ENCODE results near the gene RDH5.

The RDH5 gene

GRCh38 chr12:55729819-55730818, 9.9 kb downstream of the RDH5 start:
- peak; percentile 38 to 45 for DNase-seq

GRCh38 chr12:55732288-55732687, 12.1 kb downstream of the RDH5 start:
- DNase-seq, result no peak

GRCh38 chr12:55733021-55733555, 12.9 kb downstream of the RDH5 start:
- DNase-seq, result no peak

- DNase-seq, result no peak
These were observed 13.7 kb downstream of the RDH5 start for GRCh38 chr12:55733858-55734257.

- no peak for DNase-seq
These were observed 14.4 kb downstream of the RDH5 start for GRCh38 chr12:55734595-55734994.

- no peak for DNase-seq
These were observed 15.9 kb downstream of the RDH5 start for GRCh38 chr12:55736076-55736475.

GRCh38 chr12:55736780-55737580, 16.8 kb downstream of the RDH5 start:
- DNase-seq, result peak; percentile 61 to 71

GRCh38 chr12:55737581-55738122, 17.5 kb downstream of the RDH5 start:
- DNase-seq, result no peak

- DNase-seq, result peak; percentile 76 to 91
These were observed 18.2 kb downstream of the RDH5 start for GRCh38 chr12:55738123-55739024.

- no peak for DNase-seq
These were observed 18.8 kb downstream of the RDH5 start for GRCh38 chr12:55739025-55739378.

GRCh38 chr12:55741931-55742680, 21.9 kb downstream of the RDH5 start:
- no peak for DNase-seq

GRCh38 chr12:55742719-55743405, 22.7 kb downstream of the RDH5 start, which contains the start of gene GDF11:
Gene GDF11, plus strand, starts transcription at chr12:55743122. Its CDS starts 195 bp downstream, at chr12:55743317.
- DNase-seq, result peak; percentile 66 to 85

- peak in 1 of 2 donors; percentile 32 for DNase-seq
These were observed 23.5 kb downstream of the RDH5 start for GRCh38 chr12:55743406-55744339.

- no peak for DNase-seq
These were observed 24.3 kb downstream of the RDH5 start for GRCh38 chr12:55744340-55745030.

- no peak for DNase-seq
These were observed 25.4 kb downstream of the RDH5 start for GRCh38 chr12:55745361-55746173.

- no peak for DNase-seq
These were observed 26.1 kb downstream of the RDH5 start for GRCh38 chr12:55746174-55746912.

- no peak for DNase-seq
These were observed 26.7 kb downstream of the RDH5 start for GRCh38 chr12:55746913-55747231.

Measured in CD4-positive, alpha-beta T cell treated with Interferon alpha-2 for 1 hour (primary cell).